ENCODE measurements around the gene GTPBP3.

GTPBP3 gene

DNA sequence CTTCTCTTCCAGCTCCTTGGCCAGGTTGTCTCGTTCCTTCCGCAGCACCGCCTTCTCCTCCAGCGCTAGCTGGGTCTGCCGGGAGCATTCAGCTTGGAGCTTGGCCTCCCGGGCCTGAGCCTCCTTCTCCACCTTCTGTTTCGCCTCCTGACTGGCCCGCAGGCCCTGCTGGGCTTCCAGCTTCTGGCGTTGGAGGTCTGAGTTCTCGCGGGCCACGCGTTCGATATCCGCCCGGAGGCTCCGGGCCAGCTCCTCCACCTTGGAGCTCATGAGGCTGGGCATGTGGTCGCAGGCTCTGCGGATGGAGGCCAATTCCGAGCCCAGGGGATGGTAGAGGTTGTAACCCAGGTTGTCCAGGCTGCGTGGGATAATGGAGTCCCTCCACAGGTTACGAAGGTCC lies 28.0 kb downstream of the GTPBP3 start:
- no peak overlapping the region for H3K27ac ChIP-seq
- TF ChIP-seq ZFX (IDR thresholded peaks at IDR 0.05; ENCODE audit: borderline replicate concordance) (no peak), CTCF (IDR thresholded peaks at IDR 0.05) (no peak)

GRCh38 chr19:17370026-17370587 lies 32.8 kb downstream of the GTPBP3 start:
- no peak for TF ChIP-seq CTCF (IDR thresholded peaks at IDR 0.05)
- no peak overlapping the region for H3K27ac ChIP-seq

GRCh38 chr19:17376935-17377600 lies 39.7 kb downstream of the GTPBP3 start, which contains the start of gene PLVAP:
Gene PLVAP, minus strand, starts transcription at chr19:17377342. Its CDS starts 54 bp downstream, at chr19:17377288.
- no peak for TF ChIP-seq ZFX (IDR thresholded peaks at IDR 0.05; ENCODE audit: borderline replicate concordance)
- no peak for TF ChIP-seq CTCF (IDR thresholded peaks at IDR 0.05)
- no peak within 1 kb of the TSS for H3K27ac ChIP-seq

GRCh38 chr19:17378271-17378670 lies 40.9 kb downstream of the GTPBP3 start:
- no peak for TF ChIP-seq CTCF (IDR thresholded peaks at IDR 0.05)
- no peak for TF ChIP-seq ZFX (IDR thresholded peaks at IDR 0.05; ENCODE audit: borderline replicate concordance)
- H3K27ac ChIP-seq, result no peak overlapping the region

- no peak overlapping the region for H3K27ac ChIP-seq
- TF ChIP-seq ZFX (IDR thresholded peaks at IDR 0.05; ENCODE audit: borderline replicate concordance) (no peak), CTCF (IDR thresholded peaks at IDR 0.05) (no peak)
These were observed 41.9 kb downstream of the GTPBP3 start for GRCh38 chr19:17379221-17379631.

DNA sequence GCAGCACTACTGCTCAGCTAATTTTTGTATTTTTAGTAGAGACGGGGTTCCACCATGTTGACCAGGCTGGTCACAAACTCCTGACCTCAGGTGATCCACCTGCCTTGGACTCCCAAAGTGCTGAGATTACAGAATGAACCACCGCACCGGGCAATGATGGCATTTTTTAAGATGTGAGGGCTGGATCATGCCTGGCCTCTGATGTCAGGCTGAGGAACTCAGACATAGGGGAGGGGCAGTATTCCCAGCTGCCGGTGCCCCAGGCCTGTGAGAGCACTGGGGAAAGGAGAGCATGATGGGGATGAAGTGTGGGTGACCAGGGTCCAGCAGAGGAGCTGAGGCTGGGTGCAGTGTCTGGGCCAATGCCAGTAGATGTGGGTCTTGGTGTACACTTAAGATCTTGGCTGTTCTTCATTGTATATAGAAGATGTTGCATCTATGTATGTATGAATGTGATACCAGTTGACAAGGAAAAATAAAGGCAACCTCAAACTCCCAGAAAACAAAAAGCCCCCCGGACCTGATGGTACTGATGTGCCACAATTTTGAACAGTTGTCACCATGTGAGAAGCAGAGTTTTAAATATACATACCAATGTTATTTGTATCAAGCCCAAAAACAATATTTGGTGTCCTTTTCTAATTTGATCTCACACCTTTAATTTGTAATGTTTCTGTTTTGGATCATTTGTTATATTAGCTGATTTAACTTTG lies 43.2 kb downstream of the GTPBP3 start:
- no peak overlapping the region for H3K27ac ChIP-seq
- no peak for TF ChIP-seq CTCF (IDR thresholded peaks at IDR 0.05)
- no peak for TF ChIP-seq ZFX (IDR thresholded peaks at IDR 0.05; ENCODE audit: borderline replicate concordance)

Measured in 22Rv1 (cell line).